AG04450 (cell line): ENCODE results near the gene MAGI2. TPM values are rescaled to one million over a fixed set of nuclear protein-coding genes. Genes with fewer than 3 reads are reported as not detected.

Experiments used
- CTCF ChIA-PET: fragments of 300-600, 350-600 bp; formaldehyde crosslinking; extraction: SDS; loops from one replicate; lab custom pipeline; 2022; ENCODE audit warnings: antibody characterized with exemption, inconsistent platforms; lab: Charles Lee
- POLR2A ChIA-PET: fragments of 350-600 bp; formaldehyde crosslinking; extraction: SDS; loops from one replicate; lab custom pipeline; 2021; ENCODE audit warnings: antibody characterized with exemption, inconsistent platforms; lab: Yijun Ruan, JAX
- DNase-seq: peaks from one replicate; pipeline ENCODE4 v3.0.0-alpha.2; 2011; ENCODE audit warnings: low read depth, low spot score
- H3K27ac ChIP-seq: one replicate; pipeline ENCODE4 v1.5.1; 2012; ENCODE audit warnings: low read depth, low read length, control low read depth
- H3K27me3 ChIP-seq: one replicate; pipeline ENCODE4 v1.6.0; 2012; ENCODE audit warnings: low read length; ENCODE audit not compliant: control insufficient read depth, insufficient read depth
- H3K4me3 ChIP-seq: 2 replicates; pipeline ENCODE4 v1.5.1; 2011; ENCODE audit warnings: mild to moderate bottlenecking, low read depth, low read length, control low read depth
- H3K9me3 ChIP-seq: 2 replicates; pipeline ENCODE4 v1.5.1; 2012; ENCODE audit warnings: low read length; ENCODE audit not compliant: control insufficient read depth, insufficient read depth
- CTCF ChIP-seq: IDR thresholded peaks from 2 replicates; pipeline ENCODE4 v1.5.1; 2011; ENCODE audit warnings: low read depth, low read length, control low read depth, inconsistent platforms
- polyA plus RNA-seq: library from polyadenylated mRNA; depleted of rRNA; stranded (reverse); fragments of >200 nt; gene quantifications from 2 replicates; pipeline ENCODE4 v1.2.3, GENCODE V29; 2011
- small RNA-seq: library from RNA; depleted of rRNA; stranded (forward); fragments of <200 nt; gene quantifications from one replicate; pipeline ENCODE3, GENCODE V24; 2012; ENCODE audit warnings: low read depth; ENCODE audit not compliant: insufficient read length

The MAGI2 gene
- polyA plus RNA-seq, 1 experiment, result 2.3 TPM

GRCh38 chr7:77971726-77972125, 1481.7 kb downstream of the MAGI2 start:
- H3K4me3 ChIP-seq, result no peak overlapping the region
- no peaks in the 10 kb centered on the region for H3K27me3 ChIP-seq
- ChIA-PET POLR2A (no interaction called here), CTCF (no interaction called here)
- H3K27ac ChIP-seq, result no peak overlapping the region
- no peaks in the 10 kb centered on the region for H3K9me3 ChIP-seq
- DNase-seq, result no peak
- TF ChIP-seq CTCF, result no peak

- no peak for DNase-seq
- ChIA-PET POLR2A (no interaction called here), CTCF (no interaction called here)
- no peaks in the 10 kb centered on the region for H3K9me3 ChIP-seq
- H3K4me3 ChIP-seq, result no peak overlapping the region
- H3K27me3 ChIP-seq, result no peaks in the 10 kb centered on the region
- H3K27ac ChIP-seq, result no peak overlapping the region
- no peak for TF ChIP-seq CTCF
Measured at GRCh38 chr7:77967429-77967828, 1486.0 kb downstream of the MAGI2 start.

Small RNAs within 50 kb of the gene (small RNA-seq; reads per million reads assigned to genes)
- gene RNU6-337P, result not detected
- not detected for gene RNU6-530P
